Fibroblast of peridontal ligament (primary cell): ENCODE data around the gene INS.

Source experiments
- DNase-seq: peaks from one replicate; pipeline ENCODE4 v3.0.0-alpha.2; 2010; ENCODE audit errors: extremely low read depth

Gene INS

DNA sequence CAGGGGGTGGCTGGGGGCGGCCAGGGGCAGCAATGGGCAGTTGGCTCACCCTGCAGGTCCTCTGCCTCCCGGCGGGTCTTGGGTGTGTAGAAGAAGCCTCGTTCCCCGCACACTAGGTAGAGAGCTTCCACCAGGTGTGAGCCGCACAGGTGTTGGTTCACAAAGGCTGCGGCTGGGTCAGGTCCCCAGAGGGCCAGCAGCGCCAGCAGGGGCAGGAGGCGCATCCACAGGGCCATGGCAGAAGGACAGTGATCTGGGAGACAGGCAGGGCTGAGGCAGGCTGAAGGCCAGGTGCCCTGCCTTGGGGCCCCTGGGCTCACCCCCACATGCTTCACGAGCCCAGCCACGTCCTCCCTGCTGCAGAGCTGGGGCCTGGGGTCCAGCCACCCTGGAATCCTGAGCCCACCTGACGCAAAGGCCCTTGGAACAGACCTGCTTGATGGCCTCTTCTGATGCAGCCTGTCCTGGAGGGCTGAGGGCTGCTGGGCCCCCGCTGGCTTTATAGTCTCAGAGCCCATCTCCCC, at the start of gene INS:
INS (minus strand) TSS at position 474 of the 524 bp plus-strand sequence; CDS start at position 236, 238 bp downstream.
- no peak for DNase-seq

DNA sequence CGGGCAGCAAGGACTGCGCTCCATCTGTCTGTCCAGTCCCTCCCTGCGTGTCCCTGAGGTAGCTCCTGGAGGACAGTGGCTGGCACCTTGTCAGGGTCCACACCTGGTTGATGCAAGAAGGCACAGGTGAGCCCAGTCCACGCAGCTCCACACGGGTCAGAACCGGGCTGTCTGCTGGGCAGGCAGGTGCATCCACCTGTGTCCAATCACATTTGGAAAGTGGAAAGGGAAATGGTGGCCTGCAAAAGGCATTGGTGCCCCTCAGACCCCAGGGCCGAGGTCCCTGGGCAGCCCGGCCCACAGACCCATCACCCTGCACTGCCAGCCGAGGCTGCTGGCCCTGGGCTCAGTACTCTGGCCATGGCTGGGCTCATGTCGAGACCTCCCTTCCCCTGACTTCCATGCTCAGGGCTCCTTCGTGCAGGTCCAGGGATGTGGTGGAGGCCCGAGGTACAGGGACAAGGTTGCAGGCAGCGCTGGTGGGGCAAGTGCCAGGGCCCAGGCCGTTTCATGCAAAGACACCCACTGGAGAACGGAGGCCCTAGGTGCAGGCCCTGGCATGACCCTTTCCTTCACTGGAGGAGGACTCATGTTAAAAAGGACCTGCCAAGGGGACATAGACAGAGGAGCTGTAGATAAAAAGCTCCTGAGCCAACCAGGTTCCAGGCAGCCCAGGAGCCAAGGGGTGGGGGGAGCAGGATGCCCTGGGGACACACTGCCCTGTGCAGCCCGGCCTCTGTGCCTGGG, 49.5 kb upstream of the INS start:
- DNase-seq: no peak

DNA sequence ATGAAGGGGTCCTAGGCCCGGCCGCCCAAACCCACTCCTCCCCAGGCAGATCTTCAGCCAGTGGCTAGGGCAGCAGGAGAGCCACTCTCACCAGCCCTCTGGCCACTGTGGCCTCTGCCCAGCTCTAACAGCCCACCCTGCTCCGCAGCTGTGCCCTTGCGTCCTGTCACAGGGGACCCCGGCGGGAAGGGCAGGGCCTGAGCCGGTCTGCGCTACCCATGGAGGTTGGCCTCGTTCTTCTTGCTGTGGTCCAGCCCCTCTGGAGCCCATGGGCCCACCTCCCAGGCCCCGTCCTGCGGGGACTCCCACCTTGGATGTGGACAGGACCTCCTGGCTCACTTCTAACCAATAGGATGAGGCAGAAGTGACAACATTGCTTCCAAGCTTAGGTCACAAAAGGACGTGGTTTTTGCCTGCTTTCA, 48.9 kb upstream of the INS start:
- no peak for DNase-seq

DNA sequence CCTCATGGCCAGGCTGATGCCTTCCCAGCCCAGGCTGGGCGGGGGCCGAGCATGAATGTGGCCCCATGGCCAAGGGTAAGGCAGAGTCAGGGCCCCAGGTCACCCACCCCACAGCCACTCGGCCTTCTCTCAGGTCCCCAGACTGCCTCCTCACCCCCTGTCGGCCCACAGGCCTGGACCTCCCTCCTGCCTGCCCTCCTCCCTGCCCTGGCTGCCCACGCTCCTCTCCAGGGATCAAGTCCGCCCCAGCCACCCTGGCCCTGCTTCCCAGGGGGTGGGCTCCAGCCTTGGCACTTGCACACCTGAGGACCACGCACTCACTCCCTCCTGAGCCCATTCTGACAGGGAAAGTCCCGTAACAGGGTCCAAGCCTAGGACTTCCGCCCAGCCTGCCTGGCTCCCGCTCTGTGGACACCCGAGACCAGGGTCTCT, 48.4 kb upstream of the INS start:
- DNase-seq: no peak

DNA sequence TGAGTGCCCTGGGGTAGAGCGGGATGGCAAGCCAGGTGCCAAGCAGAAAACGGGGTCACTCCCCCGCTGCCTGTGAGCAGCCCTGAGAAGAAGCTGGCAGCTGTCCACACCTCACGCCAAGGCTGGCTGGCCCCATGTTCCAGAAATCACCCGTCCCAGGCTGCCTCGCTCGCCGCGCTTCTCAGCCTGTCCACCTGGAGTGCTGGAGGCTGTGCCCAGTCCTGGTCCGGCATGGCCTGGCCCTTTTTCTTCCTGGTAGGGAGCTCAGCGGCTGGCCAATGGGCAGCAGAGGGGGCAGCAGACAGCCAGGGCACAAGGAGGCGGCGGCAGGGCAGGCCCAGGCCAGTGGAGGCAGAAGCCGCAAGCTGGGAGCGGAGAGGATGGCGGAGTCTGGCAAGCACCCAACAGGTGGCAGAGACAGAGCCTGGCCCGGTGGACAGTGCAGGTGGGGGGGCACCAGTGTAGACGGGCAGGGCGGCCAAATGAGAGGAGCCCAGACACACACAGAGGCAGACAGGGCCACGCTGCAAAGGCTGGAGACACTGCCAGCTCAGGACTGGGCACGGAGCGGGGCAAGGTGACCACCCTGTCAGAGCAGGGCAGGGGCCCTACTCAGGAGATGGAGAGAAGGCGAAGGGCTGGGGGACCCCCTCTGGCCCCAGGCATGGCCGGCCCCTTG, 47.8 kb upstream of the INS start:
- DNase-seq: no peak

DNA sequence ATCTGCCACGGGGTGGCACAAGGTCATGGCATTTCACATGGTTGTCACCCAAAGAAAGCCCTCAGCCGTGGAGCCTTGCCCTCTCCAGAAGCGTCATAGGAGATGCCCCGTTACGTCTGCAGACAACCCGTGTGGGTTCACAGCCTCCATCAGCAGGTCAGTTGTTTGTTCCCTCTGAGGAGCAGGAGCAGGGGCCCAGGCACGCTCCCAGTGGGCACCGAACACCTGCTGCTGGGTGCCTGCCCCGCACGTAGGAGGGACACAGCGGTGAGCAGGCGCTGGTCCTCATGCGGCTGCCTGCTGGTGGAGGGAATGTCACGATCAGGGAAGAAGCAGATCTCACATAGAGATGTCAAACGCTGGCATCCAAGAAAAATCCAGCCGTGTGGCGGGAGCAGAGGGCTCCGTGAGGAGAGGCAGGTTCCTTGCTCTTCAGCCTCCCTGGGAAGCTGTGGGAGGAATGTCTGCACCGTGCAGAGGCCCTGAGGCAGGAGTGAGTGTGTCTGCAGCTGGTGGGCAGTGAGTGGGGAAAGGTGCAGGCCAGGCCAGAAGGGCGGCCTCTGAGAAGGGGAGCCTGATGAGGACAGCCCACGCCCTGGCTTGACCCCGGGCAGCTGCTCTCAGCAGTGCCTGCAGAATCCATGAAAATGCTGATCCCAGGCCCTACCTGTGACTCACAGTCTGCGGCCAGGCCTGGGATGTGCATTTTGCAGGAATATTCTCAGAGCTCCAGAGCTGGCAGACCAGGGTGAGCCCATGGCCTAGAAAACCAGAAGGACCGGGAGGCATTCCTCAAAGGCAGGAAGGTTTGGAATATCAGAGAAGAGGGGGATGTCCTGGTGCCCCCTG, 47.0 kb upstream of the INS start:
- DNase-seq: no peak

DNA sequence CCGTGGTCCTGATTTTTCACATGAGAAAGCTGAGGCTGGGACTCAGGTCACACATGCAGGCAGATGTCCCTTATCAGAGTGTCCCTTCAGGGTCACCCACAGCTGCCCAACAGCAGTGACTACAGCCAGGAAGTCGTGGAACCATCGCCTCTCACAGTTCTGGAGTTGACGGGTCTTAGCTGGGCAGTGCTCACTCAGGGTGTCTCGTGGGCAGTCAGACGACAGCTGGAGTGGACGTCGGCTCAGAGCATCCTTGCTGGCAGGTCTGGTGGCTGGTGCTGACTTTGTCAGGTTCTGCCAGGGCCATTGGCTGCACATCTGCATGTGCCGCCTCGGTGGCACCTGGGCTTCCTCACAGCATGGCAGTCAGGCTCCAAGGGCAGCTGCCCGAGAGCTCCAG, 46.2 kb upstream of the INS start:
- no peak for DNase-seq

DNA sequence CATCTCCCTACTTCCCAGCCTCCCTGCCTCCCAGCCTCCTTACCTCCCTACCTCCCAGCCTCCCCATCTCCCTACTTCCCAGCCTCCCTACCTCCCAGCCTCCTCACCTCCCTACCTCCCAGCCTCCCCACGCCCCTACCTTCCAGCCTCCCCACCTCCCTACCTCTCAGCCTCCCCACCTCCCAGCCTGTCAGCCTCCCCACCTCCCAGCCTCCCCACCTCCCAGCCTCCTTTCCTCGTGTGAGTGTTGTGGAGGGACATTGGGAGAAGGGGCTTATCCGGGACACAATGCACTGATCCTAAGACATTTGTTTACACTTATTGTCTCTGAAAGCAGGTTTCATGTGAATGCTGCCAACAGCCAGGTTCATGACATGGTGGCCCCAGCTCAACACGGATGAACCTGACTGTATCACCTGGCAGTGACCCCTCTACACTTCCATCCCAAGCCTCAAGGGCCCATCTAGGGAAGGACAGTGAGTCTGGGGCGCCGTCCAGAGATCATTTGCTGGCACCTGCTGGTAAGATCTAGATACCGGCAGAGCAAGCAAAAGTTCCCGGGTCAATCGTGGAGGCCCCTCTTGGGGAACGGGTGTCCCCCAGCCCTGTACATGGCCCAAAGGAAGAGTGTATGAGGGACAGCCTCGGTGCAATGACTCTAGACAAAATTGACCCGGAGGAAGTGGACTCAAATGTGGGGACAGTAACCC, 45.1 kb upstream of the INS start:
- no peak for DNase-seq

DNA sequence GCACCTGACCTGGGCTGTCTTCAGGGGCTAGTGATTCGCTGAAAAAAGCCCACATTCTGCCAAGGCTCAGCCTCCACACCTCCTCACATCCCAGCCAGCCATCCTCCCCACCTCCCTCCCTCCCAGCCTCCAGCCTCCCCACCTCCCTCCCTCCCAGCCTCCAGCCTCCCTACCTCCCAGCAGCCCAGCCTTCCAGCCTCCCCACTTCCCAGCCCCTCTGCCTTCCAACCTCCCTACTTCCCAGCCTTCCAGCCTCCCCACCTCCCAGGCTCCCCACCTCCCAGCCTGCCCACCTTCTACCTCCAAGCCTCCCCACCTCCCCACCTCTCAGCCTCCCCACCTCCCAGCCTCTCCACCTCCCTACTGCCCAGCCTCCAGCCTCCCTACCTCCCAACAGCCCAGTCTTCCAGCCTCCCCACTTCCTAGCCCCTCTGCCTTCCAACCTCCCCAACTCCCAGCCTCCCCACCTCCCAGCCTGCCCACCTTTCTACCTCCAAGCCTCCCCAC, 44.3 kb upstream of the INS start:
- no peak for DNase-seq

DNA sequence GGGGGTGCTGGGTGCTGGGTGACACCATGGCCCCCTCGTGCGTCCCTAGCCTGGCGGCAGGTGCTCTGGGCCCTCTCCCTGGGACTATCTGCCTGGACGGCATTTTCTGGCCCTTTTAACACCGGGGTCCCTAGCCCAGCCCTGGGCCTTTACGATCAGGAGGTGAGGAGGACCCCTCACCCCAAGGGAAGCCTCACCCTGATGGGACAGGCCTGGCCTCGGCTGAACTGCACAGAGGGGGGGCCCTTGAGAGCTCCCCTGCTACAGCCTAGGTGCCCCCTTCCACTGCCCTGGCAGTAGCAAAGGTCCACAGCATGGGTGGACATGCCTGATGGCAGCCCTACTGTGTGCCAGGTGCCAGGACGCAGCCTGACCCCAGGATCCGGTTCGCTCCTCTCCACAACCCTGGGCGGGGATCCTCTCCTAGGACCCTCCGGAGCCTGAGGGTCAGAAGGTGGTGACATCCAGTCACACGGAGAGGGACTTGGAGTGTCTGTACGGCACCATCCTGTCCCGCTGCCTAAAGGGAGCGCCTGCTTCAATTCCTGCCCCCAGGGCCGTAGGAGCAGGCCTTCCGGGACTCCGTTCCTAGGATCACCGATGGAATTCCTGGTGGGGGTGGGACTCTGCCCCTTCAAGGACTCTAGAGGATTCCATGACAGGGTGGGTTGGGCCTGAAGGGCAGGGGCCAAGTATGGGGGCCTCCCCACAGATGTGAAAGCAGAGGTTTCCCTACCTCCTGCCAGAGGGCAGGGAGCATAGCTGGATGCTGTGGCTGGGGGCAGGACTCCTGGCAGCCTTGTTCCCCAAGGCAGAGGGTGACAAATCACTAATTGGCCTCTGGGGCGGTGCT, 43.6 kb upstream of the INS start:
- no peak for DNase-seq

DNA sequence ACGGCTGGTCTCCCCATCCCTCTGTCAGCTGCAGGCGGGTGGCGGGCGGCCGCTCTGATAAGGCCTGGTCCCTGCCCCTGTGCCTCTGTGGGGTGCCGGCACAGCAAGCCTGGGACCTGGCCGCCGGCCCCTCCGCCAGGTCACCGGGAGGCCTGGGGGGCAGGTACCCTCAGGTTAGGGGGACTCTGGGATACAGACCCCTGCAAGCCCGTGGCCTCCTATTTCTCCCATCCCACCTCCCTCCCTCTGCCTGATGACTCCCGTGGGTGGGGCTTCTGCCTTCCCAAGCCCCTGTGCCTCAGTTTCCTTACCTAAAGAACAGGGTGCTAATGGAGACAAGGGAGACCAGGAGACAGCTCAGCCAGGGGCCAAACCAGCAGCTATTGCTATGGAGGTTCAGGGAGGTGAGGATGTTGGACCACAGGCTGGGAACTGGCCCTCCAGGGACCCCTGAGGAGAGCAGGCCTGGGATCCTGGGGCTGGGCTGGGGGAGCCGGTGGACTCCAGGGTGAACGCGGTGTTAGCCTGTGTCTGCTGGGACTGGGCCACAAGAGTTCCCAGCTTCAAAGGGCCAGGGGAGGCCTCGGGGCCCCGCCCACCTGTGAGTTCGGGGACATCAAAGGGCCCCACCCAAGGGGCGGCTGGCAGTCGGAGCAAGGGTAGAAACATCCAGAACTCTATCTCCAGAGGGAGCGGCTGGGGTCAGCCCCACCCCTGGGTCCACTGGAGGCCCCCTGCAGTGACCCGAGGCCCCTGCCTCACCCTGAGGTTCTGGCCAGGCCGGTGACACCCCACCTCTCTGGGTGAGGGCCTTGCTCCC, 42.6 kb upstream of the INS start:
- no peak for DNase-seq

DNA sequence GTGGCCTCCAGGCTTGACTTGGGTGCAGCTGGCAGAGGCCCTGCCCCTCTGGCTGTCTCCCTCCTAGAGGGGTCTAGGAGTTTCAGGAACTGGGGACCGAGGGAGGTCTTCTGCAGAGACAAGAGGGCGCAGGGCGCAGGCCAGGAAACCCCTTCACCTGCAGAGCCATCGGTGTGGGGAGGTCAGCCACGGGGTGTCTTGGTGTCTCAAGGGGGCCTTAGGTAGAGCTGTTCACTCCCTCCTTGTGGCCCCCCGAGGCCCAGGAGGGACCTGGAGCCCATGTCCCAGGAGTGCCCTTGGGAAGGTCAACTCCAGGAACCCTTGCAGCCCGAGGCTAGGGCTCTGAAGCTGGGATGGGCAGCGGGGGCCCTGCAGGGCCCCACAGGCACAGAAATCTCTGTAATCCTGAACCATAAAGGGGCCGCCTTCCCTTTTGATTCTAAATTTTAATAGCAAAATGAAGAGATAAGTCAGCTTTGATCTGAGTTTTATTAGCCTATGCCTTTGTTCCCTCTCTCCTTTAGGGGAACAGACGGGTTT, 42.0 kb upstream of the INS start:
- DNase-seq: no peak

DNA sequence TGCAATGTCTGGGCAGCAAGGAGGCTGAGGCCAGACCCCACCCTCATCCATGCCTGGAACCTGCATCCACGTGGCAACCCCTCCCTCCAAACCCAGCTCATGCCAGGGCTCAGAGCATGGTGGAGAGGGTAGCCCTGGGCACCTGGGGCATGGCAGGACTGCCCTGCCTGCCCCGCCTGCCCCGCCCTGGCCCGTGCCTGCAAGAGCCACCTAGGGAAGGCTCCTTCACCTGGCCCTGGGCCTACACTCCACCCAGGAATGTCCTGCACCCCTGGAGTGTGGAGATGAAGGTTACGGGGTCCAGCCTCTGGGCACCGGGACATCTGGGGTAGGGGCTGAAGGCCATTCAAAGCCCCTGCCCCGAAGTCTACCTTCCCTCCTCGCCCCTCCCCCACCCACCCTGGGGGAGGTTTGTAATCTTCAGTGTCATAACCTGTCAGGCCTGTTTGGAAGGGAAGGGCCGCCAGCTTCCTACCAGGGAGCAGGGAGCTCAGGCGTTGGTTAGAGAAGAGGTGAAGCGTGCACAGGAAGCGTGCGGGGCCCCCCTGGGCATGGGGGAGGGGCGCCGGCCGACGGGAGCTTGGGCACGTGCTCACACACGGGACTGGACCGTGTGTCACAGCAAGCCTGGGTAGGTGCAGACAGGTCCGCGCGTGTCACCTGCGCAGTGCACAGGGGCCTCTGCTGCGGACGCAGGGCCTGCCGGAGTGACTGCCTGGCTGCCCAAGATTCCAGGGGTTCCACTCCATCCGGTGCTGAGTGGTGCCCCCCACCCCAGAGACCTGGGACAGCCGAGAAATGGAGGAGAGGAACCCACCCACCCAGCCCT, 41.3 kb upstream of the INS start:
- no peak for DNase-seq

DNA sequence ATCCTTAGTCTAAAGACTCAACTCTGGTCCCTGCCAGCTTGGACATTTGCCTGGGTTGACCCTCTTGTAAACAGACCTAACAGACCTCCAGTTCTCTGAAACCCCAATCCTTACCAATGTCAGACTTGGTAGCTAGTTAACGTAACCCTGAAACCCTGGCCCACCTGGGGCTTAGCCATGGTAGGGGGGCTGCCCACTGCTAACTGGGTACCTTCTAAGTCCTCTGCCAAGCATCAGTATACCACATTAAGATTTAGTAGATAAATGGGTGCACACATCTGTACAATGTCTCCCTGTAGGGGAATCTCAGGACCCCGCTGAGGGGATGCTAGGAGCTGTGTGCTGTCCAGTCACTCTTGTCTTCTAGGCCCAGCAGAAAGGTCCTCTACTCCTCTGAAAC, 40.5 kb upstream of the INS start:
- no peak for DNase-seq

DNA sequence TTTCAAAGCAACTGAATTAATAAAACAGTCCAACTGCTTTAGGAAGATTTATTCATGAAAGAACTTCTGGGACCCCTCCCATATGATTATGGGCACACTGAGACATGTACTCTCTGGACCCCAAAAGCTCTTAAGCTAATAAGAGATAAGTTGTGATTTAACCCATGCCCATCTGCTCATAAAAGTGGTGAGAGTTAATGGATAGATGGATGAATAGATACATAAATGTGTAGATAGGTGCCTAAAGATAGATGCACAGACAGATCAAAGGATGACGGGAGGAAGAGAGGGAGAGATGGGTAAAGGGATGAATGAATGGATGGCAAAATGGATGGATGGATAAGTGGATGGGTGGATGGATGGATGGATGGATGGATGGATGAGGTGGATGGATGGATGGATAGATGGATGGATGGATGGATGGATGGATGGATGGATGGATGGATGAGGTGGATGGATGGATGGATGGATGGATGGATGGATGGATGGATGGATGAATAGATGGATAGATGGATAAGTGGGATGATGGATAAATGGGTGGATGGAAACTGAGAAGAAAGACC, 40.0 kb upstream of the INS start:
- no peak for DNase-seq

DNA sequence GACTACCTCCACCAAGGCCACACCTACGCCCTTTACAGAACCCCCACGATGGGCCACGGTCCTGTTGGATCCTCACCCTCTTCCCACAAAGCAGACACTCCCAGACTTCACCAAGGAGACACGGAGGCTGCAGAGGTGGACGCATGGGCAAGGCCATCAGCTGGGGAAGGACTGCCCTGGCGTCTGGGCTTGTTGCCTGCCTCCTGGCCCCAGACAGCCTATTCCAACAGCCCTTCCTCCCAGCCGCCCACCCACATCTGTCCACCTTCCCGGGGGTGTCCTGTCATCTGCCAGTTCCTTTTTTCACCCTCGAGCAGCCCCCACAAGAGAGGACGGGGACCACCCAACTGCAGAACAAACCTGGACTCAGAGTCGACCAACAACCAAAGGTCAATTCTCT, 39.5 kb upstream of the INS start:
- DNase-seq: no peak

DNA sequence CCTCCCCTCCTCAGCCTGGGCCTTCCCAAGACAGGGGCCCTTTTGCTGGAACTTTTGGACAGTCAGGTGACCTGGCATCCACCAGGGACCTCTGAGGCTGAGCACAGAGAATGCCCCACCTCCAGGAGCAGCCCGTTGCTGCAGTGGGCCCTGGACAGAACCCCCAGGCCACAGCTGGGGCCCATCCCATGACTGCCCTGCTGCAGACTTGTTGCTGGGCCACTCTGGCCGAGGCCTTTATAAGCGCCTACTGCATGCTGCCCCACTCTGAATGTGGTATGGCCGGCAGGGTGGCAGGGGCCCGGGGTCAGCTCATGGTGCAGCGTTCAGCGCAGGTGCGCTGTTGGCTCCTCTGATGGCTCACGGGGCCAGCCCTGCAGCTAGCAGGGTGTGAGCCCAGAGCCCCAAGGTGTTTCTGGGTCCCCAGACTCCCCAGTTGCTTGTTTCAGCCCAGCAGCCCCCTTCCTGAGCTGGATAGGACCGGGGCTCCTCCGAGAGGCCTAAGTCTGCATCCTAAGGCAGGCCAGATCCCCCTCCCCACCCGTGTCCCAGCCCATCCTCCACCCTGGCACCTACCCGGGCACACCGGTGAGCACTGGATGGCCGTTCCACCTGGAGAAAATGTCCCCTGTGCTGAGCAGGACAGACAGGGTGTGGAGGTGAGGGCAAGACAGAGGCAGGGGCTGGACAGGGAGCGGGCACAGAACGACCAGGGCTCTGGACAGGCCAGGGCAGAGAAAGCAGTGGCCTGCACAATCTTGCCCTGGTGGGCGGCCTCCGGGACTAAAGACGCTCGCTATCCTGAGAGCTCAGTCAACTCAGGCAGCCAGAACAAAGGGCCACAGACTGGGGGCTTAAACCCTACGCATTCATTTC, 38.7 kb upstream of the INS start:
- no peak for DNase-seq
